Effector memory CD8-positive, alpha-beta T cell (primary cell): Measurements from ENCODE around the gene YPEL1.
A peak's percentile ranks its signal among the peaks of the same experiment; 100 is the strongest.

ENCODE experiments used
- ATAC-seq: fragments of 150-1000 bp; cut with Tn5 transposase; replicated peaks from 2 replicates; pipeline ENCODE4 v1.10.0; 2021; ENCODE audit warnings: mild to moderate bottlenecking, moderate library complexity
- DNase-seq, 3 experiments: peaks; one replicate each; pipeline ENCODE4 v3.0.0; 2021
- H3K27ac Mint-ChIP-seq, 2 donors: one replicate each; pipeline ENCODE4 v1.8.0; 2022; ENCODE audit warnings: mild to moderate bottlenecking in 2 of 2, mixed read lengths in 2 of 2, moderate library complexity in 2 of 2
- H3K27me3 Mint-ChIP-seq, 2 donors: one replicate each; pipeline ENCODE4 v1.8.0; 2022; ENCODE audit warnings: mixed read lengths in 2 of 2
- H3K36me3 Mint-ChIP-seq: one replicate; pipeline ENCODE4 v1.8.0; 2022; ENCODE audit warnings: mild to moderate bottlenecking, moderate library complexity, mixed read lengths; ENCODE audit not compliant: insufficient read depth
- H3K4me1 Mint-ChIP-seq, 2 donors: one replicate each; pipeline ENCODE4 v1.8.0; 2022; ENCODE audit warnings: low read depth in 2 of 2, mixed read lengths in 2 of 2
- H3K4me3 Mint-ChIP-seq, 2 donors: one replicate each; pipeline ENCODE4 v1.8.0; 2022; ENCODE audit warnings: mild to moderate bottlenecking in 2 of 2, mixed read lengths in 2 of 2, moderate library complexity in 2 of 2
- H3K9me3 Mint-ChIP-seq, 2 donors: one replicate each; pipeline ENCODE4 v1.8.0; 2022; ENCODE audit warnings: mixed read lengths in 2 of 2

Gene YPEL1

GRCh38 chr22:21674638-21675245 is 60.9 kb downstream of the YPEL1 start:
- no peak for ATAC-seq
- DNase-seq: no peak
- Mint-ChIP-seq H3K4me3 (no peak overlapping the region), H3K36me3 (peaks cover 56% of the 10 kb centered on the region), H3K27ac (no peak overlapping the region), H3K9me3 (no peaks in the 10 kb centered on the region), H3K4me1 (peaks cover 5 to 9% of the 10 kb centered on the region in 2 donors), H3K27me3 (no peaks in the 10 kb centered on the region)

GRCh38 chr22:21673534-21674321 is 61.9 kb downstream of the YPEL1 start:
- no peaks in the 10 kb centered on the region for H3K27me3 Mint-ChIP-seq
- H3K4me3 Mint-ChIP-seq: no peak overlapping the region
- H3K36me3 Mint-ChIP-seq: peaks cover 58% of the 10 kb centered on the region
- no peaks in the 10 kb centered on the region for H3K9me3 Mint-ChIP-seq
- DNase-seq (no peak), ATAC-seq (no peak)
- H3K4me1 Mint-ChIP-seq: peaks cover 8 to 16% of the 10 kb centered on the region in 2 donors
- peak overlapping the region in 1 of 2 donors; percentile 28 for H3K27ac Mint-ChIP-seq

GRCh38 chr22:21672107-21672629 is 63.4 kb downstream of the YPEL1 start:
- Mint-ChIP-seq H3K27me3 (no peaks in the 10 kb centered on the region), H3K9me3 (no peaks in the 10 kb centered on the region), H3K27ac (peak overlapping the region in 1 of 2 donors; percentile 23), H3K4me1 (peaks cover 14 to 27% of the 10 kb centered on the region in 2 donors), H3K36me3 (peaks cover 60% of the 10 kb centered on the region), H3K4me3 (no peak overlapping the region)
- no peak for DNase-seq
- ATAC-seq: no peak

GRCh38 chr22:21669026-21669425 is 66.6 kb downstream of the YPEL1 start:
- no peak for DNase-seq
- Mint-ChIP-seq H3K27me3 (no peaks in the 10 kb centered on the region), H3K36me3 (peaks cover 55% of the 10 kb centered on the region), H3K27ac (peak overlapping the region; percentile 65 to 68), H3K4me1 (peaks cover 30 to 33% of the 10 kb centered on the region in 2 donors), H3K4me3 (peak overlapping the region in 1 of 2 donors; percentile 20), H3K9me3 (no peaks in the 10 kb centered on the region)
- ATAC-seq: no peak

DNA sequence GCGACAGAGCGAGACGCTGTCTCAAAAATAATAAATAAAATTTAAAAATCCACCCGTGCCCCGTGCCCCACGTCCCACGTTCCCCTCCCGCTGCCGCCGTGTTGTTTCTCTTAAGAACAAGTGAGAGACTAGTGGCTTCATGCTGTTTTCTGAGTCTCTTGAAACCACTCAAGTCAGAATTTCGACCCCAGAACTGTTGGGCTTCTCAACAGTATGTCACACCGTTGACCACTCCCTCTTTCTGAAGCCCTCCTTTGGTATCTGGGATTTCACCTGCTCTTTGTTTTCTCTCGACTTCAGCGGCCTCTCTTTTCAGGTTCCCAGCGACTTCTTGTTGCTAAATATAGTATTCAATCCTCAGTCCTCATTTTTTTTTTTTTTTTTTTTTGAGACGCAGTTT is 68.8 kb downstream of the YPEL1 start:
- ATAC-seq (no peak), DNase-seq (no peak)
- H3K4me3 Mint-ChIP-seq: peak overlapping the region; percentile 99 to 100
- H3K27ac Mint-ChIP-seq: peak overlapping the region; percentile 97
- H3K9me3 Mint-ChIP-seq: no peaks in the 10 kb centered on the region
- H3K4me1 Mint-ChIP-seq: peaks cover 24 to 33% of the 10 kb centered on the region in 2 donors
- H3K36me3 Mint-ChIP-seq: peaks cover 36% of the 10 kb centered on the region
- no peaks in the 10 kb centered on the region for H3K27me3 Mint-ChIP-seq

- Mint-ChIP-seq H3K36me3 (peaks cover 22% of the 10 kb centered on the region), H3K4me1 (peaks cover 24 to 33% of the 10 kb centered on the region in 2 donors), H3K27me3 (no peaks in the 10 kb centered on the region), H3K9me3 (no peaks in the 10 kb centered on the region), H3K4me3 (peak overlapping the region; percentile 99 to 100), H3K27ac (peak overlapping the region; percentile 97)
- DNase-seq (no peak), ATAC-seq (no peak)
Observed at GRCh38 chr22:21665047-21665851, 70.3 kb downstream of the YPEL1 start.

DNA sequence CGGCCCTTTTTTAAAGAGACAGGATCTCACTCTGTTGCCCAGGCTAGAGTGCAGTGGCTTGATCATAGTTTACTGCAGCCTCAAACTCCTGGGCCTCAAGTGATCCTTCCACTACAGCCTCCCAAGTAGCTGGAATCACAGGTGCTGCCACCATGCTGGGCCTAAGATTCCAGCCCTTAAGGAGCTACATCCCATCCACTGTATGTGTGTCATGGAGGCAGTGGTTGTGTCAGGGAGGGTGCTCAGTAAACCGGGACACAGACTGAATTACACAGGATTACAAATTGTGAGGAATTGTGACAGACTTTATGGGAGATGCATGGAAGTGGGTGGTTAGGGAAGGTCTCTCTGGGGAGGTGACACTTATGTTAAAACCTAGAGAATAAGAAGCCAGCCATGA is 71.9 kb downstream of the YPEL1 start:
- ATAC-seq: no peak
- peaks cover 17% of the 10 kb centered on the region for H3K36me3 Mint-ChIP-seq

DNA sequence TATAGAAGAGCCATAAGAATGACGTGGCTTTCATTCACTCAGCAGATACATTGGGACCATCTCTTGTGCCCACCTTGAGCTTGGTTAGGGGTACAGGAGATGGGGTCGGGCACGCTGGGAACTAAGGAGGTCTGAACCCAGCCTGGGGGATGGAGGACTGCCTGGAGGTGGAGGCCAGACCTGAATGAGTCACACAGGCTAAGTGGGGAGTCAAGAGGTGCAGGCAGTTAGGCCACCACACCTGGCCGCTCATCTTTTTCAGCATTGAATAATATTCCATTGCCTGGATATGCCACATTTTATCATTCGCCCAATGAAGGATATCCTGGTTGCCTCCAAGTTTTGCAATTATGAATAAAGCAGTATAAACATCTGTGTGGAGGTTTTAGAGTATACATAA is 73.6 kb downstream of the YPEL1 start:
- Mint-ChIP-seq H3K4me1 (peaks cover 14 to 21% of the 10 kb centered on the region in 2 donors), H3K27me3 (no peaks in the 10 kb centered on the region), H3K9me3 (no peaks in the 10 kb centered on the region), H3K27ac (no peak overlapping the region), H3K36me3 (peaks cover 12% of the 10 kb centered on the region), H3K4me3 (no peak overlapping the region)
- no peak for ATAC-seq
- DNase-seq: no peak

More for the DNA sequence above, 71.9 kb downstream of the YPEL1 start:
- Mint-ChIP-seq H3K27ac (no peak overlapping the region), H3K4me1 (peaks cover 21 to 23% of the 10 kb centered on the region in 2 donors), H3K4me3 (peak overlapping the region in 1 of 2 donors; percentile 1), H3K9me3 (no peaks in the 10 kb centered on the region), H3K27me3 (no peaks in the 10 kb centered on the region)
- DNase-seq: no peak

DNA sequence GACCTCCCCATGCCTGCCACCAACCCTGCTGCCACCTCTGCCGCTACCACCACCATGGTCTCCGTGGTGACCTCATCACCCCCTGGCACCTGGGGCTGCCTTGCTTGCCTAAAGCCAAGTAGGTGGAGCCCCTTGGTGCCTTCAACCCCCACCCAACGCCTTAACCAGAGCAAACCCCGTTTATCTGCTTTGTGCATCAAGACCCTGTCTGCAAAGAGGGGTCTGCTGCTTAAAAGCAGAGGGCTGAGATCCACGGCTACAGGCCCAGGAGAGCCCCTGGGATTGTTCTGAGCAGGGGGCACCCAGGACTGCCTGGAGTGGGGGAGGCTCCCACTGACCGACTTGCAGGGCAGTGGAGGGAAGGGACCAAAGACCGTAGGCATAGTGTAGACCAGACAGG is 74.7 kb downstream of the YPEL1 start:
- Mint-ChIP-seq H3K36me3 (peaks cover 3% of the 10 kb centered on the region), H3K4me3 (no peak overlapping the region), H3K27ac (no peak overlapping the region), H3K27me3 (no peaks in the 10 kb centered on the region), H3K9me3 (no peaks in the 10 kb centered on the region), H3K4me1 (peaks cover 19 to 23% of the 10 kb centered on the region in 2 donors)
- ATAC-seq: no peak
- no peak for DNase-seq

DNA sequence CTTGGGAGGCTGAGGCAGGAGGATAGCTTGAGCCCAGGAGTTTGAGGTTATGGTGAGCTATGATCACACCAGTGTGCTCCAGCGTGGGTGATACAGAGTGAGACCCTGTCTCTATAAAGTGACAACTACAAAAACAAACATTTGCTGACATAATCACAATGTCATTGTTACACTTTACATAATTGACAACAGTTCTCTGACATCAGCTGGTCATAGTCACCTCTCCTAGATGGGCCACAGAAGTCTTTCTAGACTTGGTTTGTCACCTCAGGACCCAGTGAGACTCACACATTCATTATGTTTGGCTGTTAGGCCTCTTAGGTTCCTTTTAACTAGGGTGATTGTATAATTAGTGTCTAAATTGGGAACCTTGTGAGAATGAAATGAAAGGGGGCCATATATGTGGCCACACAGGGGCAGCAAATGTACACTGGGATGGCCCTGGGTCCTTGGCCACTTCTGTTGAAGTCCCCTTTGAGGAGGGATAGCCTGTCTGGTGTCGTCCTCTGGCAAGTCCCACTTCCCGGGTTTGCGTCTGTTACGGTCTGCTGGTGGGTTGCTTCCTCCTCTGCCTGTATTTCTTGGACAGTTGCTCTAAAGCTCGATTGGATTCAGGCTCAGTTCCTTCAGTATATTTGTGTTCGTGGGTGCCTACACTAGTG is 75.6 kb downstream of the YPEL1 start:
- H3K4me3 Mint-ChIP-seq: no peak overlapping the region
- DNase-seq: no peak
- H3K9me3 Mint-ChIP-seq: no peaks in the 10 kb centered on the region
- H3K27me3 Mint-ChIP-seq: no peaks in the 10 kb centered on the region
- H3K27ac Mint-ChIP-seq: no peak overlapping the region
- H3K4me1 Mint-ChIP-seq: peaks cover 13 to 16% of the 10 kb centered on the region in 2 donors
- H3K36me3 Mint-ChIP-seq: peaks cover 3% of the 10 kb centered on the region
- no peak for ATAC-seq

GRCh38 chr22:21657360-21658032 is 78.1 kb downstream of the YPEL1 start:
- H3K4me3 Mint-ChIP-seq: peak overlapping the region; percentile 82 to 86
- peaks cover 3% of the 10 kb centered on the region for H3K36me3 Mint-ChIP-seq
- H3K27me3 Mint-ChIP-seq: no peaks in the 10 kb centered on the region
- DNase-seq: peak; percentile 60 to 67 (median 66)
- H3K27ac Mint-ChIP-seq: peak overlapping the region in 1 of 2 donors; percentile 83
- H3K9me3 Mint-ChIP-seq: no peaks in the 10 kb centered on the region
- peaks cover 11 to 14% of the 10 kb centered on the region in 2 donors for H3K4me1 Mint-ChIP-seq
- ATAC-seq: peak; percentile 95

- H3K4me1 Mint-ChIP-seq: peaks cover 13 to 15% of the 10 kb centered on the region in 2 donors
- no peak for DNase-seq
- no peaks in the 10 kb centered on the region for H3K27me3 Mint-ChIP-seq
- peak overlapping the region; percentile 82 to 86 for H3K4me3 Mint-ChIP-seq
- peak overlapping the region; percentile 70 to 83 for H3K27ac Mint-ChIP-seq
- no peaks in the 10 kb centered on the region for H3K9me3 Mint-ChIP-seq
- peaks cover 3% of the 10 kb centered on the region for H3K36me3 Mint-ChIP-seq
- ATAC-seq: no peak
Observed at GRCh38 chr22:21657020-21657359, 78.6 kb downstream of the YPEL1 start.
